D721Med (cell line): ENCODE results near the gene SPTBN1.

Source experiments
- DNase-seq: peaks from one replicate; pipeline ENCODE4 v3.0.0; 2011; ENCODE audit warnings: low spot score; ENCODE audit not compliant: insufficient read length
- FAIRE-seq: peaks from 2 replicates; lab custom pipeline; 2011; peaks lifted over from hg19 to GRCh38; lab: Jason Lieb, UNC
- TF ChIP-seq, protein P1 (sequence below): IDR thresholded peaks from 2 replicates; pipeline ENCODE4 v1.5.1; 2012; ENCODE audit warnings: mild to moderate bottlenecking, control low read depth; ENCODE audit not compliant: insufficient read depth; ENCODE audit errors: missing control alignments

SPTBN1 gene

DNA sequence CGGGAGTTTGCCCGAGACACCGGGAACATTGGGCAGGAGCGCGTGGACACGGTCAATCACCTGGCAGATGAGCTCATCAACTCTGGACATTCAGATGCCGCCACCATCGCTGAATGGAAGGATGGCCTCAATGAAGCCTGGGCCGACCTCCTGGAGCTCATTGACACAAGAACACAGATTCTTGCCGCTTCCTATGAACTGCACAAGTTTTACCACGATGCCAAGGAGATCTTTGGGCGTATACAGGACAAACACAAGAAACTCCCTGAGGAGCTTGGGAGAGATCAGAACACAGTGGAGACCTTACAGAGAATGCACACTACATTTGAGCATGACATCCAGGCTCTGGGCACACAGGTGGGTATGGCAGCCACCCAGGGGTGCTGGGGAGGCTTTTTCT, 193.5 kb downstream of the SPTBN1 start:
- TF ChIP-seq, protein P1, sequence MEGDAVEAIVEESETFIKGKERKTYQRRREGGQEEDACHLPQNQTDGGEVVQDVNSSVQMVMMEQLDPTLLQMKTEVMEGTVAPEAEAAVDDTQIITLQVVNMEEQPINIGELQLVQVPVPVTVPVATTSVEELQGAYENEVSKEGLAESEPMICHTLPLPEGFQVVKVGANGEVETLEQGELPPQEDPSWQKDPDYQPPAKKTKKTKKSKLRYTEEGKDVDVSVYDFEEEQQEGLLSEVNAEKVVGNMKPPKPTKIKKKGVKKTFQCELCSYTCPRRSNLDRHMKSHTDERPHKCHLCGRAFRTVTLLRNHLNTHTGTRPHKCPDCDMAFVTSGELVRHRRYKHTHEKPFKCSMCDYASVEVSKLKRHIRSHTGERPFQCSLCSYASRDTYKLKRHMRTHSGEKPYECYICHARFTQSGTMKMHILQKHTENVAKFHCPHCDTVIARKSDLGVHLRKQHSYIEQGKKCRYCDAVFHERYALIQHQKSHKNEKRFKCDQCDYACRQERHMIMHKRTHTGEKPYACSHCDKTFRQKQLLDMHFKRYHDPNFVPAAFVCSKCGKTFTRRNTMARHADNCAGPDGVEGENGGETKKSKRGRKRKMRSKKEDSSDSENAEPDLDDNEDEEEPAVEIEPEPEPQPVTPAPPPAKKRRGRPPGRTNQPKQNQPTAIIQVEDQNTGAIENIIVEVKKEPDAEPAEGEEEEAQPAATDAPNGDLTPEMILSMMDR, result no peak
- FAIRE-seq, result no peak
- no peak for DNase-seq

DNA sequence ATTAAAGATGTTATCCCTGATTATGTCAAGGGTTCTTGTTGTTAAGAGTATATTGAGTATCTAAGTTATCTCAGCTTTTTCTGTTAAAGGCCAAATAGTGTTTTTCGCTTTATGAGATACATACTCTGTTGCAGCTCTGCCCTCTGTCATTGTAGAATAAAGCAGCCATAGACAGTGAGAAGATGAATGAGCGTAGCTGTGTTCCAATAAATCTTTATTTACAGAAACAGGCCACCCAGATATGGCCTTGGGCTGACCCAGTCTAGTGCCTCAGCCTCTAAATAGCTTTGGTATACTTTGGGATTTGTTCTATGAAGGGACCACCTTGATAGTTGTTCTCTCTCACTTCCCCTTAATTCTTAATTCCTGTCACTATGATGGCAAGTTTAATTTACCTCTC, 194.5 kb downstream of the SPTBN1 start:
- TF ChIP-seq, protein P1, result no peak
- FAIRE-seq (no peak), DNase-seq (no peak)

DNA sequence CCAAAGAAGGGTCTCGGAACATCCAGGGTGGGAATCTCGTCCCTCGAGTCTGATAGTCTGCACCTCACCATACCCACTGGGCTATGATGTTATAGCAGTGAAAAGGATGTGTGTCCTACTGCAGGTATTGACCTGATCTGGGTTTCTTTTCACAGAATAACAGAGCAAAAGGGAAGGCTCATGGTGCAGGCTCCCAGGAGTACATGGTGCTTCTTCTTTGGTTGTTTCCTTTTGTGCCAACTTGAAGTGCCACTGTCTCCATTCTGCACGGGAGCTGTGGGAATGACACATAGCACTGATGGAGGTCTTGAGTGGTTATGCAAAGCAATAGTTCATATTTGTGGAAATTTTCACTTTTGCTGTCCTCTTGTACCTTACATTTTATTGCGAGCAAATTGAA, 195.2 kb downstream of the SPTBN1 start:
- no peak for FAIRE-seq
- TF ChIP-seq, protein P1, result no peak
- DNase-seq, result no peak

DNA sequence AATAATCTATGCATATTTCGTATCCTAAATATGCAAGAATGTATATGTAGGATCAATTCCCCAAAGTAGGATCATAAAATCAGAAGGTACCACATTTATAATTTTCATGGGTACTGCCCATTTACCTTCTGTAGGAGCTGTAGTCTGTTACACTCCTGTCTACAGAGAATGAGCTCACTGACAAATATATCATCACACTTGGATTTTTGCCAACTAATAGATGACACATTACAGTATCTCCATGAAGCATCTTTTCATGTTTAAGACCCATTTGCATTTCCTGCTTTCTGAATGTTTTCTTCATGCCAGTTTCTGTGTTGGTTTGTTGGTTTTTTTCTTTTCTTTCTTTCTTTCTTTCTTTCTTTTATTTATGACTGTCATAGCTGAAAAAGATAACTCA, 196.4 kb downstream of the SPTBN1 start:
- FAIRE-seq, result no peak
- TF ChIP-seq, protein P1, result no peak
- no peak for DNase-seq

DNA sequence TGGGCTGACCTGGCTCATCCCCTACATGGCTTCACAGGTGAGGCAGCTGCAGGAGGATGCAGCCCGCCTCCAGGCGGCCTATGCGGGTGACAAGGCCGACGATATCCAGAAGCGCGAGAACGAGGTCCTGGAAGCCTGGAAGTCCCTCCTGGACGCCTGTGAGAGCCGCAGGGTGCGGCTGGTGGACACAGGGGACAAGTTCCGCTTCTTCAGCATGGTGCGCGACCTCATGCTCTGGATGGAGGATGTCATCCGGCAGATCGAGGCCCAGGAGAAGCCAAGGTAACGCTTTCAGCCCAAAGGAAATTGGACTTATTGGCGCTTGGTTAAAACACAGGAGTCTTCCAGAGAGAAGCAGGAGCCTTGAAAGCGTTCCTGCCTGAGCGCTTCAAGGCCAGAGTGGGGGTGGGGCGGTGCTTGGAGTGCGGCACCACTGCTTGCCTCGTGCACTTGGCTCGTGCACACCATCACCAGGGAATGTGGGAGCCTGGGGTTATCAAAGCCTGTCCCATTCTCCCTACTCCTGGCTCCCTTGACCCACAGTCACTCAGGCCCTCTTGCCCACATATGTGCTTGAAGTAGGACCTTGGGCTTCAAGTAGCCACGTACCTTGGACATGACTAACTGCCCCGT, 197.6 kb downstream of the SPTBN1 start:
- FAIRE-seq (no peak), DNase-seq (no peak)
- TF ChIP-seq, protein P1, result no peak

DNA sequence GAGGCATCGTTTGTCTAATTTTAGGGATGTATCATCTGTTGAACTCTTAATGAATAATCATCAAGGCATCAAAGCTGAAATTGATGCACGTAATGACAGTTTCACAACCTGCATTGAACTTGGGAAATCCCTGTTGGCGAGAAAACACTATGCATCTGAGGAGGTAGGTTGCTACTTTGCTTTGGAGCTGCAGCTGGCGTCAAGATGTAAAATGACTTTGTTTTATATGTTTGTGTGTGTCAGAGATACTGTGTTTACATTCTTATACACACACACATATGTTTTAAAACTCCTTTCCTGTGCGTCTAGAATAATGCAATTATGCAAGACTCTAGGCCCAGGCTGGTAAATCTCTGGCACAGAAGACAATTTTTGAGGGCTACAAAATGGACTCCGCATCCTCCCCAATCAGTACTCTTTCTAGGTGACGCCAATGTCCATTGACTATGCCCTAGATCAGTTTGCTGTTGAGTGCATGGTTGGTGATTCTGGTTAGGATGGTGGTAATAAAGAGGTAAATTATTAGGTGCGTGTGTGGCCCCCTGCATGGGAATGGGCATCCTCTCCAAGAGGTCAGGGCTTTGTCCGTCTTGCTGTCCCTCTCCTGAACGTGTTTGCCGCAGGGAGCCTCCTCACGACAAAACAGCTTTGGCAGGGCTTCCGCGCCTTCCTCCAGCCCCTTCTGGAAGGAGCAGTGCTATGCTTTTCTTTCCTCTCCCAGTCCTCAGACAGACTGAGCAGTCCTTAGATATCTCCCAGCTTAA, 199.1 kb downstream of the SPTBN1 start:
- DNase-seq (no peak), FAIRE-seq (no peak)
- TF ChIP-seq, protein P1, result no peak

DNA sequence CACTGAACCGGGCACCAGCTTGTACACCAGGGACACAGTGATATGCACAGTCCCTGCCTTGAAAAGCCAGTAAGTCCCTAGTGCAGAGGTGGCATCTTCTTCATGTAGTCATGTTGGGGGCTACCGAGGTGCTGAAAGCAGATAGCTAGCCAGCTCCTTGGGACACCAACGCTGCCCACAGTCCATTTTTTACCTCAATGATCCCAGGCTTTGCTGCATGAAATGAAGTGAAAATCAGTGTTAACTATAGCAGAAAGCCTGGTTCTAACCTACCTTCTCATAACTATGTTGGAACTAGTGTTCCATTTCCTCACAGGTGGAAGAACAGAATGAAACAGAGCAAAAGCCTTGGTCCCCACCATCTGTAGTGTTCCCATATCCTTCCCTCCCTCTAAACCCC, 200.7 kb downstream of the SPTBN1 start:
- no peak for FAIRE-seq
- TF ChIP-seq, protein P1, result no peak

More for the DNA sequence above, 200.7 kb downstream of the SPTBN1 start:
- no peak for DNase-seq
